ENCODE measurements around the gene ASB18.

DNA sequence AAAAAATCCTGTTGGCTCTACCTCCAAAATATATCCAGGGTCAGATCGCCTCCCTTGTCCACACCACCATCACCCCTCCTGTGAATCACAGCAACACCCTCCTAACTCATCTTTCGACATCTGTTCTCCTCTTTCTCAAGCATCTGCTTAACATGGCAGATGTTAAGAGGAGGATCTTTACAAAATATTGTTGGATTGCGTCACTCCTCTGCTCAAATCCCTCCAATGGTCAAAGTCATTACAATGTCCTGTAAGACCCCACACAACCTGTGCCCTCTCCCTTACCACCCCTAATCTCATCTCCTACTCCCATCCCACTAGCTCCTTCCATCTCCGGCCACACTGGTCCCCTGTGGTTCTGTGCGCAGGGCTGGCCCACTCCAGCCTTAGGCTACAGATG lies 59.3 kb downstream of the ASB18 start:
- TF ChIP-seq RAD21 (IDR thresholded peaks at IDR 0.05 in 1 of 2, conservative IDR thresholded peaks at IDR 0.05 in 1 of 2; ENCODE audit: low read depth in 2 of 2, low read length in 2 of 2) (no peak), TBP (IDR thresholded peaks at IDR 0.05; ENCODE audit: low read depth, low read length) (no peak), SIX5 (IDR thresholded peaks at IDR 0.05; ENCODE audit: low read depth, low read length) (no peak), CHD2 (IDR thresholded peaks at IDR 0.05; ENCODE audit: low read length) (no peak), SP1 (IDR thresholded peaks at IDR 0.05; ENCODE audit: low read depth, low read length) (no peak), BRCA1 (IDR thresholded peaks at IDR 0.05; ENCODE audit: low read depth, low read length) (no peak), RFX5 (IDR thresholded peaks at IDR 0.05; ENCODE audit: borderline replicate concordance, low read depth, low read length) (no peak), CEBPB (IDR thresholded peaks at IDR 0.05; ENCODE audit: low read depth, low read length) (no peak), POLR2A (IDR thresholded peaks at IDR 0.05; ENCODE audit: control extremely low read depth in 1 of 2, low read depth in 2 of 2, low read length in 2 of 2) (no peak)
- TF ChIP-seq, protein P1, sequence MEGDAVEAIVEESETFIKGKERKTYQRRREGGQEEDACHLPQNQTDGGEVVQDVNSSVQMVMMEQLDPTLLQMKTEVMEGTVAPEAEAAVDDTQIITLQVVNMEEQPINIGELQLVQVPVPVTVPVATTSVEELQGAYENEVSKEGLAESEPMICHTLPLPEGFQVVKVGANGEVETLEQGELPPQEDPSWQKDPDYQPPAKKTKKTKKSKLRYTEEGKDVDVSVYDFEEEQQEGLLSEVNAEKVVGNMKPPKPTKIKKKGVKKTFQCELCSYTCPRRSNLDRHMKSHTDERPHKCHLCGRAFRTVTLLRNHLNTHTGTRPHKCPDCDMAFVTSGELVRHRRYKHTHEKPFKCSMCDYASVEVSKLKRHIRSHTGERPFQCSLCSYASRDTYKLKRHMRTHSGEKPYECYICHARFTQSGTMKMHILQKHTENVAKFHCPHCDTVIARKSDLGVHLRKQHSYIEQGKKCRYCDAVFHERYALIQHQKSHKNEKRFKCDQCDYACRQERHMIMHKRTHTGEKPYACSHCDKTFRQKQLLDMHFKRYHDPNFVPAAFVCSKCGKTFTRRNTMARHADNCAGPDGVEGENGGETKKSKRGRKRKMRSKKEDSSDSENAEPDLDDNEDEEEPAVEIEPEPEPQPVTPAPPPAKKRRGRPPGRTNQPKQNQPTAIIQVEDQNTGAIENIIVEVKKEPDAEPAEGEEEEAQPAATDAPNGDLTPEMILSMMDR (IDR thresholded peaks at IDR 0.05; ENCODE audit: control extremely low read depth in 1 of 3, insufficient read depth in 1 of 3, low read depth in 1 of 3, low read length in 3 of 3) = no peak
- TF ChIP-seq, protein P2, sequence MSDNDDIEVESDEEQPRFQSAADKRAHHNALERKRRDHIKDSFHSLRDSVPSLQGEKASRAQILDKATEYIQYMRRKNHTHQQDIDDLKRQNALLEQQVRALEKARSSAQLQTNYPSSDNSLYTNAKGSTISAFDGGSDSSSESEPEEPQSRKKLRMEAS (IDR thresholded peaks at IDR 0.05) = no peak
- TF ChIP-seq, protein P3, sequence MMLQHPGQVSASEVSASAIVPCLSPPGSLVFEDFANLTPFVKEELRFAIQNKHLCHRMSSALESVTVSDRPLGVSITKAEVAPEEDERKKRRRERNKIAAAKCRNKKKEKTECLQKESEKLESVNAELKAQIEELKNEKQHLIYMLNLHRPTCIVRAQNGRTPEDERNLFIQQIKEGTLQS (IDR thresholded peaks at IDR 0.05; ENCODE audit: insufficient read depth, low read depth, low read length) = no peak

Measured in H1 (cell line).